ENCODE measurements around the gene ZNF100.
A peak's percentile ranks its signal among the peaks of the same experiment; 100 is the strongest.
"Not testable (repeated sequence)": the region's sequence is repeated elsewhere in the genome, so short reads cannot be mapped to it uniquely, and the experiment has no call there.

ZNF100 gene

GRCh38 chr19:21704320-21704719 lies 63.1 kb downstream of the ZNF100 start:
- DNase-seq (ENCODE audit: low spot score) = no peak

GRCh38 chr19:21699197-21699596 lies 68.2 kb downstream of the ZNF100 start:
- DNase-seq (ENCODE audit: low spot score) = no peak

- DNase-seq (ENCODE audit: low spot score) = peak; percentile 19
Observed at GRCh38 chr19:21698215-21698614, 69.2 kb downstream of the ZNF100 start.

- no peak for DNase-seq (ENCODE audit: low spot score)
Observed at GRCh38 chr19:21697698-21698097, 69.7 kb downstream of the ZNF100 start.

- DNase-seq (ENCODE audit: low spot score) = no peak
Observed at GRCh38 chr19:21694171-21694906, 73.0 kb downstream of the ZNF100 start.

- no peak for DNase-seq (ENCODE audit: low spot score)
Observed at GRCh38 chr19:21693399-21693798, 74.0 kb downstream of the ZNF100 start.

GRCh38 chr19:21691661-21692060 lies 75.7 kb downstream of the ZNF100 start:
- no peak for DNase-seq (ENCODE audit: low spot score)

- DNase-seq (ENCODE audit: low spot score) = no peak
Observed at GRCh38 chr19:21688464-21688863, 78.9 kb downstream of the ZNF100 start.

GRCh38 chr19:21680671-21681070 lies 86.7 kb downstream of the ZNF100 start:
- DNase-seq (ENCODE audit: low spot score) = no peak

GRCh38 chr19:21680026-21680425 lies 87.4 kb downstream of the ZNF100 start:
- no peak for DNase-seq (ENCODE audit: low spot score)

GRCh38 chr19:21677696-21678418 lies 89.5 kb downstream of the ZNF100 start:
- DNase-seq (ENCODE audit: low spot score) = no peak

GRCh38 chr19:21674454-21674853 lies 92.9 kb downstream of the ZNF100 start:
- no peak for DNase-seq (ENCODE audit: low spot score)

GRCh38 chr19:21673479-21673878 lies 93.9 kb downstream of the ZNF100 start:
- DNase-seq (ENCODE audit: low spot score) = not testable (repeated sequence)
